Inflammatory macrophage treated with lipopolysaccharide for 1 hour (primary cell): ENCODE data around the gene NUTM2F.
"Not testable (repeated sequence)": the region's sequence is repeated elsewhere in the genome, so short reads cannot be mapped to it uniquely, and the experiment has no call there.

Experiments
- DNase-seq, 2 donors: peaks; one replicate each; pipeline ENCODE4 v3.0.0-alpha.2; 2020 to 2022

The NUTM2F gene

GRCh38 chr9:94315034-94315984 is 13.1 kb downstream of the NUTM2F start:
- not testable (repeated sequence) for DNase-seq

GRCh38 chr9:94303321-94303720 is 25.1 kb downstream of the NUTM2F start:
- no peak for DNase-seq

- no peak for DNase-seq
These were observed 26.0 kb downstream of the NUTM2F start for GRCh38 chr9:94302426-94302825.

- no peak for DNase-seq
These were observed 26.9 kb downstream of the NUTM2F start for GRCh38 chr9:94301583-94301982.

- DNase-seq = peak in 1 of 2 donors; percentile 1
These were observed 27.8 kb downstream of the NUTM2F start for GRCh38 chr9:94300470-94301301.

- DNase-seq = no peak
These were observed 29.4 kb downstream of the NUTM2F start for GRCh38 chr9:94298949-94299599.

GRCh38 chr9:94289691-94290090 is 38.8 kb downstream of the NUTM2F start:
- no peak for DNase-seq

GRCh38 chr9:94287877-94288513 is 40.4 kb downstream of the NUTM2F start:
- no peak for DNase-seq

- no peak for DNase-seq
These were observed 42.3 kb downstream of the NUTM2F start for GRCh38 chr9:94286116-94286515.

GRCh38 chr9:94281101-94281500 is 47.3 kb downstream of the NUTM2F start:
- no peak for DNase-seq

- DNase-seq = no peak
These were observed 47.9 kb downstream of the NUTM2F start for GRCh38 chr9:94280409-94280989.

GRCh38 chr9:94277885-94278536 is 50.4 kb downstream of the NUTM2F start:
- DNase-seq = no peak

GRCh38 chr9:94277029-94277428 is 51.4 kb downstream of the NUTM2F start:
- DNase-seq = not testable (repeated sequence)

GRCh38 chr9:94270009-94270408 is 58.4 kb downstream of the NUTM2F start:
- DNase-seq = no peak

- no peak for DNase-seq
These were observed 59.2 kb downstream of the NUTM2F start for GRCh38 chr9:94269264-94269663.
